OCI-LY7 (cell line): Measurements from ENCODE around the gene PCDHA8. TPM values are rescaled to one million over a fixed set of nuclear protein-coding genes. Genes with fewer than 3 reads are reported as not detected.
"Not testable (repeated sequence)": the region's sequence is repeated elsewhere in the genome, so short reads cannot be mapped to it uniquely, and the experiment has no call there.

Source experiments
- BruUV-seq: library from RNA; stranded (reverse); fragments of 400-500 nt; replicated peaks from 2 replicates; lab custom pipeline; 2021; lab: Mats Ljungman, UMichigan
- CTCF ChIA-PET: fragments of 300-600 bp; sonication (Branson Sonifier 250); formaldehyde crosslinking; loops from one replicate; lab custom pipeline; 2022; ENCODE audit warnings: antibody characterized with exemption; ENCODE audit not compliant: unreplicated experiment; lab: Charles Lee
- POLR2A ChIA-PET: fragments of 300-600 bp; sonication (Branson Sonifier 250); formaldehyde crosslinking; loops from one replicate; lab custom pipeline; 2022; ENCODE audit warnings: antibody characterized with exemption; lab: Charles Lee
- DNase-seq: peaks from one replicate; pipeline ENCODE4 v3.0.0-alpha.2; 2015; ENCODE audit warnings: low spot score
- H2AFZ ChIP-seq: fragments of 200-600 bp; sonication (generic), shearing (Covaris generic); 2 replicates; pipeline ENCODE4 v1.6.1; 2014; ENCODE audit warnings: mild to moderate bottlenecking, antibody characterized with exemption, low read length, moderate library complexity
- H3K27ac ChIP-seq: fragments of 200-600 bp; sonication (generic); 2 replicates; pipeline ENCODE4 v1.5.1; 2014; ENCODE audit warnings: mixed run types, low read depth, mild to moderate bottlenecking, moderate library complexity, low read length, inconsistent platforms; ENCODE audit not compliant: poor library complexity, severe bottlenecking
- H3K36me3 ChIP-seq: fragments of 200-600 bp; sonication (generic); 2 replicates; pipeline ENCODE4 v1.6.1; 2014; ENCODE audit warnings: mild to moderate bottlenecking, antibody characterized with exemption, low read length, moderate library complexity, mixed read lengths; ENCODE audit not compliant: insufficient read depth
- H3K4me1 ChIP-seq: fragments of 200-600 bp; sonication (generic); 2 replicates; pipeline ENCODE4 v1.5.1; 2014; ENCODE audit warnings: mild to moderate bottlenecking, low read length; ENCODE audit not compliant: insufficient read depth, poor library complexity, severe bottlenecking
- H3K4me2 ChIP-seq: fragments of 200-600 bp; sonication (generic); 2 replicates; pipeline ENCODE4 v1.6.1; 2014; ENCODE audit warnings: mild to moderate bottlenecking, low read length
- H3K4me3 ChIP-seq: fragments of 200-600 bp; sonication (generic); 2 replicates; pipeline ENCODE4 v1.5.1; 2014; ENCODE audit warnings: mild to moderate bottlenecking, low read depth, low read length; ENCODE audit not compliant: poor library complexity, severe bottlenecking
- H3K79me2 ChIP-seq: fragments of 200-600 bp; sonication (generic); 2 replicates; pipeline ENCODE4 v1.6.1; 2016; ENCODE audit warnings: low read depth, mild to moderate bottlenecking, low read length, moderate library complexity, mixed read lengths; ENCODE audit not compliant: insufficient read depth
- H3K9me2 ChIP-seq: fragments of 200-600 bp; sonication (generic); 2 replicates; pipeline ENCODE4 v1.6.1; 2016; ENCODE audit warnings: mild to moderate bottlenecking, low read length, mixed read lengths; ENCODE audit not compliant: insufficient read depth
- H3K9me3 ChIP-seq: fragments of 200-600 bp; sonication (generic); 2 replicates; pipeline ENCODE4 v1.6.1; 2014; ENCODE audit warnings: mild to moderate bottlenecking, mixed run types, low read length, mixed read lengths
- H4K20me1 ChIP-seq: fragments of 200-600 bp; sonication (generic); 2 replicates; pipeline ENCODE4 v1.6.1; 2014; ENCODE audit warnings: mild to moderate bottlenecking, antibody characterized with exemption, low read length, moderate library complexity, mixed read lengths; ENCODE audit not compliant: insufficient read depth
- EZH2phosphoT487 ChIP-seq: fragments of 200-600 bp; sonication (generic); IDR thresholded peaks from 2 replicates; pipeline ENCODE4 v1.6.1; 2018; ENCODE audit warnings: low read depth, borderline replicate concordance, mild to moderate bottlenecking, mixed run types, antibody characterized with exemption, low read length, moderate library complexity, mixed read lengths
- intact Hi-C: fragments of 100-400 bp; cut with micrococcal nuclease; formaldehyde crosslinking; loops from one replicate; pipeline ENCODE4 v1.10.0; 2022; ENCODE audit not compliant: unreplicated experiment
- total RNA-seq, 2 experiments: library from RNA; depleted of rRNA in 1 of 2; stranded (reverse); fragments of >200 nt in 1 of 2; shearing (Covaris generic) in 1 of 2; gene quantifications; 2 replicates each; pipeline ENCODE4 v1.2.3, GENCODE V29; 2014 to 2022
- TF ChIP-seq, protein P1 (sequence below): fragments of 200-600 bp; sonication (generic); conservative IDR thresholded peaks from 2 replicates; pipeline ENCODE4 v1.5.1; 2014; ENCODE audit warnings: mild to moderate bottlenecking, antibody characterized with exemption, low read length, moderate library complexity, mixed read lengths

PCDHA8 gene
- total RNA-seq, 2 experiments from 2014 or later = not detected

DNA sequence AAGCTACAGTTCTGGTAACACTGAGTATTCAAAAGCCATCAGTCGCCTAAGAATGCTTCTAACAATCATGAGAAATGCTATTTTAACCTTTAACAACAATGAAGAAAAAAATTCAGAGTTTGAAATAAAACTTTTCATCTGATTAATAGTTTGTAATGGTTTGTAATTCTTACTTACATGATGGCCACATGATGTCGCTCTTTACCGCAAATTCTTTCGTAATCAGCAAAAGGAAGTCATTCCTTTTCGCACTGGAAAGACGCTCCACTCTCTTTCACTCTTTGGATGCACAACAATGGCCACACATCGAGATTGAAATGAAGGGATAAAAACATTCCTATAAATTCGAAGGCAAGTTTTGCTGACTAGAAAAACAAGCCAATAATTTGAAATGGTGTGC is 7.0 kb upstream of the PCDHA8 start, which contains the start of gene PCDHA7:
Gene PCDHA7 (plus strand): TSS at position 277 of the 400 bp plus-strand sequence. CDS start 115 bp downstream, at position 392.
- no peak within 1 kb of the TSS for H3K27ac ChIP-seq
- H3K9me2 ChIP-seq = no peaks in the 10 kb centered on the region
- no peaks in the 10 kb centered on the region for H3K9me3 ChIP-seq
- H3K36me3 ChIP-seq = no peaks in the 10 kb centered on the region
- intact Hi-C loops = no loop called here
- TF ChIP-seq, protein P1, sequence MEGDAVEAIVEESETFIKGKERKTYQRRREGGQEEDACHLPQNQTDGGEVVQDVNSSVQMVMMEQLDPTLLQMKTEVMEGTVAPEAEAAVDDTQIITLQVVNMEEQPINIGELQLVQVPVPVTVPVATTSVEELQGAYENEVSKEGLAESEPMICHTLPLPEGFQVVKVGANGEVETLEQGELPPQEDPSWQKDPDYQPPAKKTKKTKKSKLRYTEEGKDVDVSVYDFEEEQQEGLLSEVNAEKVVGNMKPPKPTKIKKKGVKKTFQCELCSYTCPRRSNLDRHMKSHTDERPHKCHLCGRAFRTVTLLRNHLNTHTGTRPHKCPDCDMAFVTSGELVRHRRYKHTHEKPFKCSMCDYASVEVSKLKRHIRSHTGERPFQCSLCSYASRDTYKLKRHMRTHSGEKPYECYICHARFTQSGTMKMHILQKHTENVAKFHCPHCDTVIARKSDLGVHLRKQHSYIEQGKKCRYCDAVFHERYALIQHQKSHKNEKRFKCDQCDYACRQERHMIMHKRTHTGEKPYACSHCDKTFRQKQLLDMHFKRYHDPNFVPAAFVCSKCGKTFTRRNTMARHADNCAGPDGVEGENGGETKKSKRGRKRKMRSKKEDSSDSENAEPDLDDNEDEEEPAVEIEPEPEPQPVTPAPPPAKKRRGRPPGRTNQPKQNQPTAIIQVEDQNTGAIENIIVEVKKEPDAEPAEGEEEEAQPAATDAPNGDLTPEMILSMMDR = peak; percentile 62
- no peak for TF ChIP-seq EZH2phosphoT487
- no peaks in the 10 kb centered on the region for H3K79me2 ChIP-seq
- no peak within 1 kb of the TSS for H3K4me2 ChIP-seq
- H3K4me3 ChIP-seq = no peak within 1 kb of the TSS
- H4K20me1 ChIP-seq = no peaks in the 10 kb centered on the region
- POLR2A ChIA-PET = no interaction called here
- no peaks in the 10 kb centered on the region for H3K4me1 ChIP-seq
- CTCF ChIA-PET = no interaction called here
- no peak for DNase-seq
- H2AFZ ChIP-seq = no peak within 1 kb of the TSS
- BruUV-seq = no TSS peak

DNA sequence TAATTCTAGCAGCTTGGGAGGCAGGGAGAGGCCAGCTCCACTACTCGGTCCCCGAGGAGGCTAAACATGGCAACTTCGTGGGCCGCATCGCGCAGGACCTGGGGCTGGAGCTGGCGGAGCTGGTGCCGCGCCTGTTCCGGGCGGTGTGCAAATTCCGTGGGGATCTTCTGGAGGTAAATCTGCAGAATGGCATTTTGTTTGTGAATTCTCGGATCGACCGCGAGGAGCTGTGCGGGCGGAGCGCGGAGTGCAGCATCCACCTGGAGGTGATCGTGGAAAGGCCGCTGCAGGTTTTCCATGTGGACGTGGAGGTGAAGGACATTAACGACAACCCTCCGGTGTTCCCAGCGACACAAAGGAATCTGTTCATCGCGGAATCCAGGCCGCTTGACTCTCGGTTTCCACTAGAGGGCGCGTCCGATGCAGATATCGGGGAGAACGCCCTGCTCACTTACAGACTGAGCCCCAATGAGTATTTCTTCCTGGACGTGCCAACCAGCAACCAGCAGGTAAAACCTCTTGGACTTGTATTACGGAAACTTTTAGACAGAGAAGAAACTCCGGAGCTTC is 6.5 kb upstream of the PCDHA8 start:
- H3K36me3 ChIP-seq, H4K20me1 ChIP-seq, H3K9me2 ChIP-seq, H3K4me3 ChIP-seq, POLR2A ChIA-PET, CTCF ChIA-PET, H3K4me1 ChIP-seq, H2AFZ ChIP-seq, H3K27ac ChIP-seq, H3K4me2 ChIP-seq, H3K79me2 ChIP-seq, intact Hi-C loops, BruUV-seq, DNase-seq, H3K9me3 ChIP-seq: not testable (repeated sequence)

DNA sequence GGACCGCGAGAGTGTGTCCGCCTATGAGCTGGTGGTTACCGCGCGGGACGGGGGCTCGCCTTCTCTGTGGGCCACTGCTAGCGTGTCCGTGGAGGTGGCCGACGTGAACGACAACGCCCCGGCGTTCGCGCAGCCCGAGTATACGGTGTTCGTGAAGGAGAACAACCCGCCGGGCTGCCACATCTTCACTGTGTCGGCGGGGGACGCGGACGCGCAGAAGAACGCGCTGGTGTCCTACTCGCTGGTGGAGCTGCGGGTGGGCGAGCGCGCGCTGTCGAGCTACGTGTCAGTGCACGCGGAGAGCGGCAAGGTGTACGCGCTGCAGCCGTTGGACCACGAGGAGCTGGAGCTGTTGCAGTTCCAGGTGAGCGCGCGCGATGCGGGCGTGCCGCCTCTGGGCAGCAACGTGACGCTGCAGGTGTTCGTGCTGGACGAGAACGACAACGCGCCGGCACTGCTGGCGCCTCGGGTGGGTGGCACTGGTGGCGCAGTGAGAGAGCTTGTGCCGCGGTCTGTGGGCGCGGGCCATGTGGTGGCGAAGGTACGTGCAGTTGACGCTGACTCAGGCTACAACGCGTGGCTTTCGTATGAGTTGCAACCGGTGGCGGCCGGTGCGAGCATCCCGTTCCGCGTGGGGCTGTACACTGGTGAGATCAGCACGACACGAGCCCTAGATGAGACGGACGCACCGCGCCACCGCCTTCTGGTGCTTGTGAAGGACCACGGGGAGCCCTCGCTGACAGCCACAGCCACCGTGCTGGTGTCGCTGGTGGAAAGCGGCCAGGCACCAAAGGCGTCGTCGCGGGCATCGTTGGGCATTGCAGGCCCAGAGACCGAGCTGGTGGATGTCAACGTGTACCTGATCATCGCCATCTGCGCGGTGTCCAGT is 5.1 kb upstream of the PCDHA8 start:
- Histone ChIP-seq H2AFZ (no peak overlapping the region), H3K4me2 (no peak overlapping the region), H3K27ac (no peak overlapping the region), H3K36me3 (no peaks in the 10 kb centered on the region), H3K9me3 (no peaks in the 10 kb centered on the region), H4K20me1 (no peaks in the 10 kb centered on the region), H3K4me1 (no peaks in the 10 kb centered on the region), H3K79me2 (no peaks in the 10 kb centered on the region), H3K4me3 (no peak overlapping the region), H3K9me2 (no peaks in the 10 kb centered on the region)
- ChIA-PET CTCF (no interaction called here), POLR2A (no interaction called here)
- no TSS peak for BruUV-seq
- TF ChIP-seq, protein P1 = no peak
- TF ChIP-seq EZH2phosphoT487 = no peak
- intact Hi-C loops = no loop called here
- DNase-seq = no peak
